Panc1 (cell line): Measurements from ENCODE around the gene SELENOT. TPM values are rescaled to one million over a fixed set of nuclear protein-coding genes. Genes with fewer than 3 reads are reported as not detected.

Experiments
- ATAC-seq: fragments of 200-7000 bp; cut with Tn5 transposase; 2 replicates; pipeline ENCODE4 v1.9.1; 2020; ENCODE audit warnings: mild to moderate bottlenecking, moderate library complexity
- BruUV-seq: library from RNA; stranded (reverse); fragments of 400-500 nt; replicated peaks from 2 replicates; lab custom pipeline; 2021; lab: Mats Ljungman, UMichigan
- CTCF ChIA-PET: fragments of 300-600 bp; sonication (Branson Sonifier 250); formaldehyde crosslinking; loops from one replicate; lab custom pipeline; 2022; ENCODE audit warnings: antibody characterized with exemption; lab: Charles Lee
- POLR2A ChIA-PET: fragments of 300-600 bp; sonication (Branson Sonifier 250); formaldehyde crosslinking; loops from one replicate; lab custom pipeline; 2022; ENCODE audit warnings: antibody characterized with exemption; lab: Charles Lee
- DNase-seq: peaks from one replicate; pipeline ENCODE4 v3.0.0-alpha.2; 2010; ENCODE audit warnings: low read depth, low spot score
- H3K27ac ChIP-seq: 2 replicates; pipeline ENCODE4 v1.5.1; 2011; ENCODE audit warnings: mild to moderate bottlenecking, low read length, inconsistent platforms
- H3K27me3 ChIP-seq: fragments of 200-500 bp; sonication (Bioruptor generic); 2 replicates; pipeline ENCODE4 v1.6.0; 2014; ENCODE audit warnings: low read length, inconsistent platforms; ENCODE audit not compliant: control insufficient read depth, insufficient read depth
- H3K36me3 ChIP-seq: fragments of 200-500 bp; sonication (Bioruptor generic); 2 replicates; pipeline ENCODE4 v1.5.1; 2014; ENCODE audit warnings: inconsistent platforms, mild to moderate bottlenecking, low read length, moderate library complexity; ENCODE audit not compliant: control insufficient read depth, insufficient read depth
- H3K4me1 ChIP-seq: 2 replicates; pipeline ENCODE4 v1.5.1; 2011; ENCODE audit warnings: inconsistent platforms, mild to moderate bottlenecking, low read length, moderate library complexity; ENCODE audit not compliant: control insufficient read depth, insufficient read depth
- H3K4me3 ChIP-seq, 2 experiments: 2 replicates each; pipeline ENCODE4 v1.5.1; 2011 to 2012; ENCODE audit warnings: low read depth in 2 of 2, low read length in 2 of 2, mild to moderate bottlenecking in 2 of 2, inconsistent platforms in 1 of 2, moderate library complexity in 1 of 2
- H3K9me3 ChIP-seq: fragments of 200-500 bp; sonication (Bioruptor generic); 2 replicates; pipeline ENCODE4 v1.5.1; 2014; ENCODE audit warnings: low read depth, mild to moderate bottlenecking, inconsistent platforms, low read length, moderate library complexity; ENCODE audit not compliant: control insufficient read depth, insufficient read depth
- POLR2AphosphoS5 ChIP-seq: IDR thresholded peaks from 2 replicates; pipeline ENCODE4 v1.6.1; 2012; ENCODE audit warnings: mild to moderate bottlenecking, low read depth, low read length, moderate library complexity
- SIN3A ChIP-seq: IDR thresholded peaks from 2 replicates; pipeline ENCODE4 v1.6.1; 2012; ENCODE audit warnings: low read depth, mild to moderate bottlenecking, low read length, moderate library complexity, borderline replicate concordance; ENCODE audit not compliant: insufficient read depth
- TCF7L2 ChIP-seq: IDR thresholded peaks from 2 replicates; pipeline ENCODE4 v1.6.1; 2011; ENCODE audit warnings: mild to moderate bottlenecking, low read depth, low read length, inconsistent platforms
- in situ Hi-C: cut with HindIII; loops from 2 replicates; pipeline ENCODE4 v1.10.0; 2016; ENCODE audit warnings: low sequenced_read_pairs, low pct_unique_long_range_greater_than_20kb
- intact Hi-C: fragments of 100-400 bp; cut with micrococcal nuclease; formaldehyde crosslinking; loops from one replicate; pipeline ENCODE4 v1.10.0; 2022; ENCODE audit not compliant: unreplicated experiment
- total RNA-seq: library from RNA; stranded (reverse); gene quantifications from one replicate; pipeline ENCODE4 v1.2.1, GENCODE V29; 2021; ENCODE audit not compliant: unreplicated experiment
- TF ChIP-seq, protein P1 (sequence below), 2 experiments: IDR thresholded peaks; 2 replicates each; pipeline ENCODE4 v1.6.1; 2011 to 2012; ENCODE audit warnings: low read depth in 2 of 2, control low read depth in 1 of 2, low read length in 1 of 2, mild to moderate bottlenecking in 1 of 2, moderate library complexity in 1 of 2; ENCODE audit not compliant: insufficient read depth in 1 of 2
- TF ChIP-seq, protein P2 (sequence below): fragments of 450-650 bp; IDR thresholded peaks from 2 replicates; pipeline ENCODE4 v1.5.1; 2017; ENCODE audit warnings: mild to moderate bottlenecking

SELENOT gene
- total RNA-seq, 1 experiment from 2014 or later = 114 TPM

DNA sequence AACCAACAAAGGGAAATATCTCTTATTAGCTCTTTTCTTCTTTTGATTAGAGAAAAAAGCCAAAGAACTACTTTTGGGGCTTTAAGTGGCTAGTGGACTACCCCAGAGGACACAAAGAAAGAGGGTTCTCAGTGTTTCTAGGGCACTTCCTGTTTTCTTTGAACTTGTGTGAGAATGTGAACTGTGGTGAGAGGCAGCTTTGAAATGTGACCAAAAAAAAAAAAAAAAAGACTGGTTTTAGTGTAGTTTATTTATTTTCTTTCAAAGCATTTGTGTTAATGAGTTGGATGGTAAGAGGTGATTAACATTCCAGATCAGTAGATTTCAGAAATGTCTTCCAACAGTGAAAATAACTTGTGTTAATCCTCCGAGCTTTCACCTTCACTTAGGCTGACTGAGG, 32.4 kb downstream of the SELENOT start:
- intact Hi-C loops (no loop called here), in situ Hi-C loops (no loop called here)
- no peaks in the 10 kb centered on the region for H3K4me1 ChIP-seq
- ATAC-seq (no peak), DNase-seq (no peak)
- H3K9me3 ChIP-seq = no peaks in the 10 kb centered on the region
- H3K4me3 ChIP-seq = no peak overlapping the region
- H3K36me3 ChIP-seq = no peaks in the 10 kb centered on the region
- TF ChIP-seq, protein P1, sequence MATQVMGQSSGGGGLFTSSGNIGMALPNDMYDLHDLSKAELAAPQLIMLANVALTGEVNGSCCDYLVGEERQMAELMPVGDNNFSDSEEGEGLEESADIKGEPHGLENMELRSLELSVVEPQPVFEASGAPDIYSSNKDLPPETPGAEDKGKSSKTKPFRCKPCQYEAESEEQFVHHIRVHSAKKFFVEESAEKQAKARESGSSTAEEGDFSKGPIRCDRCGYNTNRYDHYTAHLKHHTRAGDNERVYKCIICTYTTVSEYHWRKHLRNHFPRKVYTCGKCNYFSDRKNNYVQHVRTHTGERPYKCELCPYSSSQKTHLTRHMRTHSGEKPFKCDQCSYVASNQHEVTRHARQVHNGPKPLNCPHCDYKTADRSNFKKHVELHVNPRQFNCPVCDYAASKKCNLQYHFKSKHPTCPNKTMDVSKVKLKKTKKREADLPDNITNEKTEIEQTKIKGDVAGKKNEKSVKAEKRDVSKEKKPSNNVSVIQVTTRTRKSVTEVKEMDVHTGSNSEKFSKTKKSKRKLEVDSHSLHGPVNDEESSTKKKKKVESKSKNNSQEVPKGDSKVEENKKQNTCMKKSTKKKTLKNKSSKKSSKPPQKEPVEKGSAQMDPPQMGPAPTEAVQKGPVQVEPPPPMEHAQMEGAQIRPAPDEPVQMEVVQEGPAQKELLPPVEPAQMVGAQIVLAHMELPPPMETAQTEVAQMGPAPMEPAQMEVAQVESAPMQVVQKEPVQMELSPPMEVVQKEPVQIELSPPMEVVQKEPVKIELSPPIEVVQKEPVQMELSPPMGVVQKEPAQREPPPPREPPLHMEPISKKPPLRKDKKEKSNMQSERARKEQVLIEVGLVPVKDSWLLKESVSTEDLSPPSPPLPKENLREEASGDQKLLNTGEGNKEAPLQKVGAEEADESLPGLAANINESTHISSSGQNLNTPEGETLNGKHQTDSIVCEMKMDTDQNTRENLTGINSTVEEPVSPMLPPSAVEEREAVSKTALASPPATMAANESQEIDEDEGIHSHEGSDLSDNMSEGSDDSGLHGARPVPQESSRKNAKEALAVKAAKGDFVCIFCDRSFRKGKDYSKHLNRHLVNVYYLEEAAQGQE (IDR thresholded peaks at IDR 0.05; ENCODE audit: insufficient read depth in 1 of 2, low read depth in 2 of 2, low read length in 1 of 2) = no peak
- TF ChIP-seq SIN3A = no peak
- no peak for TF ChIP-seq POLR2AphosphoS5
- no peak for TF ChIP-seq TCF7L2
- TF ChIP-seq, protein P2, sequence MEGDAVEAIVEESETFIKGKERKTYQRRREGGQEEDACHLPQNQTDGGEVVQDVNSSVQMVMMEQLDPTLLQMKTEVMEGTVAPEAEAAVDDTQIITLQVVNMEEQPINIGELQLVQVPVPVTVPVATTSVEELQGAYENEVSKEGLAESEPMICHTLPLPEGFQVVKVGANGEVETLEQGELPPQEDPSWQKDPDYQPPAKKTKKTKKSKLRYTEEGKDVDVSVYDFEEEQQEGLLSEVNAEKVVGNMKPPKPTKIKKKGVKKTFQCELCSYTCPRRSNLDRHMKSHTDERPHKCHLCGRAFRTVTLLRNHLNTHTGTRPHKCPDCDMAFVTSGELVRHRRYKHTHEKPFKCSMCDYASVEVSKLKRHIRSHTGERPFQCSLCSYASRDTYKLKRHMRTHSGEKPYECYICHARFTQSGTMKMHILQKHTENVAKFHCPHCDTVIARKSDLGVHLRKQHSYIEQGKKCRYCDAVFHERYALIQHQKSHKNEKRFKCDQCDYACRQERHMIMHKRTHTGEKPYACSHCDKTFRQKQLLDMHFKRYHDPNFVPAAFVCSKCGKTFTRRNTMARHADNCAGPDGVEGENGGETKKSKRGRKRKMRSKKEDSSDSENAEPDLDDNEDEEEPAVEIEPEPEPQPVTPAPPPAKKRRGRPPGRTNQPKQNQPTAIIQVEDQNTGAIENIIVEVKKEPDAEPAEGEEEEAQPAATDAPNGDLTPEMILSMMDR = no peak
- H3K27ac ChIP-seq = no peak overlapping the region
- ChIA-PET POLR2A (interaction anchor here (0.7 kb wide), 1 partner anchor 13 kb away, joined by 3 read pairs; no protein-coding TSS in a partner anchor), CTCF (no interaction called here)
- H3K27me3 ChIP-seq = no peaks in the 10 kb centered on the region
- no TSS peak for BruUV-seq

DNA sequence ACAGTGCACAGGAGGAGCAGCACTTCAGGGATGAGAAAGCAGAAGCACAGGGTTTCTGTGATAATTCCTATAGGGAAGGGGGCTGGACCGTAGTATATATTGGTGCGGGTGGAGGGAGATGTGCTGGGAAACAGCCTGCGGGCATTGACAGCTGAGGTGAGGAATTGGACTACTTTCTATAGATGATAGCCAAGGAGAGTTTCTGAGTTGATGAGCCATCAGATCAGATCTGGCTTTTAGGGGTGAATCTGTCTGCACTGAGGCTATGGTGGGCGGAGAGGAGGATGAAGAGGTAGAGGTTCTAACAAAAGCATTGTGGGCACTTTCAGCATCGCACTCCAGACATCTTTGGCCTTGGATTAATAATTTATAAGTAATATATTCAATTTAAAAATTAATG, 33.1 kb downstream of the SELENOT start:
- TF ChIP-seq TCF7L2 = no peak
- TF ChIP-seq SIN3A = no peak
- no peak for TF ChIP-seq POLR2AphosphoS5
- TF ChIP-seq, protein P1 (IDR thresholded peaks at IDR 0.05; ENCODE audit: insufficient read depth in 1 of 2, low read depth in 2 of 2, low read length in 1 of 2) = no peak
- TF ChIP-seq, protein P2 = no peak
- ATAC-seq = no peak
- Histone ChIP-seq H3K4me3 (no peak overlapping the region), H3K27me3 (no peaks in the 10 kb centered on the region), H3K27ac (no peak overlapping the region), H3K9me3 (no peaks in the 10 kb centered on the region), H3K4me1 (no peaks in the 10 kb centered on the region), H3K36me3 (no peaks in the 10 kb centered on the region)
- DNase-seq = no peak
- no TSS peak for BruUV-seq
- POLR2A ChIA-PET = no interaction called here
- in situ Hi-C loops = no loop called here
- intact Hi-C loops = no loop called here
- CTCF ChIA-PET = no interaction called here
